GM18520 (cell line): ENCODE results near the gene ADD1.

Experiments
- ATAC-seq: cut with Tn5 transposase; IDR thresholded peaks from one replicate; pipeline ENCODE4 v1.9.1; 2021; ENCODE audit not compliant: unreplicated experiment

Gene ADD1, protein sequence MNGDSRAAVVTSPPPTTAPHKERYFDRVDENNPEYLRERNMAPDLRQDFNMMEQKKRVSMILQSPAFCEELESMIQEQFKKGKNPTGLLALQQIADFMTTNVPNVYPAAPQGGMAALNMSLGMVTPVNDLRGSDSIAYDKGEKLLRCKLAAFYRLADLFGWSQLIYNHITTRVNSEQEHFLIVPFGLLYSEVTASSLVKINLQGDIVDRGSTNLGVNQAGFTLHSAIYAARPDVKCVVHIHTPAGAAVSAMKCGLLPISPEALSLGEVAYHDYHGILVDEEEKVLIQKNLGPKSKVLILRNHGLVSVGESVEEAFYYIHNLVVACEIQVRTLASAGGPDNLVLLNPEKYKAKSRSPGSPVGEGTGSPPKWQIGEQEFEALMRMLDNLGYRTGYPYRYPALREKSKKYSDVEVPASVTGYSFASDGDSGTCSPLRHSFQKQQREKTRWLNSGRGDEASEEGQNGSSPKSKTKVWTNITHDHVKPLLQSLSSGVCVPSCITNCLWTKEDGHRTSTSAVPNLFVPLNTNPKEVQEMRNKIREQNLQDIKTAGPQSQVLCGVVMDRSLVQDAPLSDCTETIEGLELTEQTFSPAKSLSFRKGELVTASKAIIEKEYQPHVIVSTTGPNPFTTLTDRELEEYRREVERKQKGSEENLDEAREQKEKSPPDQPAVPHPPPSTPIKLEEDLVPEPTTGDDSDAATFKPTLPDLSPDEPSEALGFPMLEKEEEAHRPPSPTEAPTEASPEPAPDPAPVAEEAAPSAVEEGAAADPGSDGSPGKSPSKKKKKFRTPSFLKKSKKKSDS

DNA sequence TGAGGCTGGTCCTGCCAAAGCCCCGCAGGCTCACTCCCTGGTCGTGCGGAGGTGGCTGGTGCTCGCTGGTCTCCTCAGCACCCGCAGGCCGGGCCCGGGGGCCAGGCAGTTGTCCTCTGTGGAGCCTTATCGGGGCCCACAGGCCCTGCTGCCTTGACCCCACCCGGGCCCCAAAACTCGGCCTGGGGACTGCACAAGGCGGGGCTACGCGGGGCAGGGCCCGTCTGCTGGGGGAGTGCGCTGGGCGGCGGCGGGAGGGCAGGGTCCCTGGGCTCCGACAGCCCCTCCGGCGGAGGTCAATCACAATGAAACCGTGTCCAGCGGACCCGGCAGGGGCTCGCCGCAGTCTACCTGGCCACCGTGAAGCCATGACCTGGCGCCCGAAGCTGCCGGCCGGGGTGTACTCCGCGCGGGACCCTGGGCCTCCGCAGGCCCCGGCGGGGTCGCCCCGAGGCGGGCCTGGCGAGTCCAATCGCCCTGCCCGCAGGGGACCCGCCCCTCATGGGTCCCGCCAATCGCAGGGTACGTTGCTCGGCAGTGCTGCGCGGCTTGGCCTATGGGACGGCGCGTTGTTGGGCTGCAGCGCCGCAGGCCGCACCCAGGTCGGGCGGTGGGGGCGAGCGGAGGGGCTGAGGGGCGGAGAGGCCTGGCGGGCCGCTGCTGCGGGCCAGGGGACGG is at the start of gene ADD1:
Gene ADD1, plus strand, starts transcription at position 582 of the 678 bp plus-strand sequence. CDS start 32,072 bp downstream, outside the sequence.
- ATAC-seq, result peak; percentile 88

- ATAC-seq, result no peak
Observed at GRCh38 chr4:2794486-2795299, 49.0 kb upstream of the ADD1 start.

DNA sequence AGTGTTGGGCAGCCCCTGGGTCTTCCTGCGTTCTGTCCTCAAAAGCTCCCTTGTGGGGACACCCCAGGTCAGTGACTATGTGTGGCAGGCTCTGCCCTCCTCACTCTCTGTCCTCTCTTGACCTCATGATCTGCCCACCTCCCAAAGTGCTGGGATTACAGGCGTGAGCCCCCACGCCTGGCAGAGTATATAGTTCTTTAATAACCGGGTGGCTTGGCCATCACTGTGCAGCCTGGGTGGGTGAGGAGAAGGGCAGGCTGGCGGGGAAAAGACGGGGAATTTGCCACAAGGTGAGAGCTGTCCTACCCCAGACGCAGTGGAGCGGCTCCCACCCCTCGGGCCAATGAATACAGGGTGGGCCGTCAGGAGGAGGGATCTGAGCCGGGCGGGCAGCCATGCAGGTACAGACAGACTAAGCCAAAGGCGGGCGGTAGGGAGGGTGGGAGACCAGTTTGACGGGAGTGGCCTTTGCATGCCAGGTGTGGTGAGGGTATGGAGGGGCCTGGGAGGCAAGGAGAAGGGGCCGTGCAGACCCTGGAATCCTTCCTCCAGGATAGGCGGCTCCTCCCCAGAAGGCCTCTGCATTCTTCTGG is 48.2 kb upstream of the ADD1 start:
- no peak for ATAC-seq

DNA sequence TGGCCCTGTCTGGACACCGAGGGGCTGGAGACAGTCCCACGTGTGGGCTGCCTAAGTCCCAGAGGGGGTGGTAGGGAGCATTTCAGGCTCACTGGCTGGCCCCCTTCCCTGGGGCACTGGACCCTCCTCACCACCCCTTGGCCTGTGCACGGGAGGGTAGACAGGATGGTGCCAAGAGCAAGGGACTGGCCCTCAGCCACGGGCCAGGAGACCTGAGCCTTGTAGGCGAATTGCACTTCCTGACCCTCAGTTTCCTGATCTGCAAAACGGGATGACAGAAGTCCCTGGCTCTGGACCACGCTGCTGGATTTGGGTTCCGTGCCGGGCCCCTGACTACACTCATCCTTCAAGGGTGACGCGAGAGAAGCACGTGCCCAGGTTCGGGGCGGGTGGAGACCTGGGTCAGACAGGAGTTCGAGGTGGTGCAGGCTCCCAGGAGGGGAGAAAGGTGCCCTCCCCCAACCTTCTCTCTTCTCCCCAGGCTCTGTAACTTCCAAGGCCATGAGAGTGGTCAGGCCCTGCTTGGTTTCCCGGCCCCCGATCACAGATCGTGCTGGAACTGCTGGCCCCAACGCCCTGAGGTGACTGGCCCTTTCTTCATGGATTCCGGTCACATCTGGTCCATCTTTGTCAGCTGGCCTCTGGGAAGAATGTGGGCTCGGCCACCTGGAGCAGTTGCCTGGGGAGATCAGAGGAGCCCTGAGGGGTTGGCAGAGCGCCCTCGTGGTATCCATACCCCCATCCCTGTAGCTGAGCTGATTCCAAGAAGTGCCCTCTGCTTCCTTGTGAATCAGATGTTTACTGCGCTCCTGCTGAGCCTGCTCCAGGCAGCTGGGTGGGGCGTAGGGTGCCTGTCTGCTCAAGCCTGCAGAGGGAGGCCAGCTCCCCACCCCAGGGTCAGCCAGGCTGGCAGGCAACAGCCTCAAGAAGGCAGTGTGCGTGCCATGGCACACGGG is 47.5 kb upstream of the ADD1 start:
- no peak for ATAC-seq

DNA sequence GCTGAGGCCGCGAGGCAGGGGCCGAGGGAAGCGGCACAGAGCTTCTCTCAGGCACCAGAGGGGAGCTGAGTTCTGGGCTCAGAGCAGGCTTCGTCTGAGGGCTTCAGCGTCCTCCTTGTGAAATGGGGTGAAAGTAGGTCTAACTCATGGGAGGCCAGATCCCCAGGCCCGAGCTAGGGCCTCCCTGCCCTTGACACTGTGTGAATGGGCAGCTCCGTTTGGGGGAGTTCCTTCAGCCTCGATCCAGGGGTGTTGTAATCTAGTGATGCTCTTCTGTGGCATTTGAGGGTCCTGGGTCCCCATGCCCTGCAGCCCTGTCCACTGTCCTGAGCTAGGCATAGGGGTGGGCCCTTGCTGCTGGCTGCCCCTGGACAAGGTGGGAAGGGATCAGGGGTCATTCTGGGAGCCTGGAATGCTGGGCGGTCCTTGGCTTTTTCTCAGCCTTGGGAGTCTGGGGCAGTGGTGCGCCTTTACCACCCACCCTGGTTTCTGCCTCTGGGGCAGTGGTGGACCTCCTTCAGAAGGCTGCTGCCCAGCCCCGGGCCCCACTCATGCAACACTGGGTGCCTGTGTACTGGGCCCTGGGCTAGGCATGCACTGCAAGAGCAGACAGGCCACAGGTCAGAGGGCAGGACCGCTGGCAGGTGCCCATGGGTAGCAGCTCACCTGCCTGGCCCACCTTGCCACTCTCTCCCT is 46.6 kb upstream of the ADD1 start:
- ATAC-seq, result no peak

GRCh38 chr4:2797545-2798305 is 45.9 kb upstream of the ADD1 start:
- no peak for ATAC-seq

DNA sequence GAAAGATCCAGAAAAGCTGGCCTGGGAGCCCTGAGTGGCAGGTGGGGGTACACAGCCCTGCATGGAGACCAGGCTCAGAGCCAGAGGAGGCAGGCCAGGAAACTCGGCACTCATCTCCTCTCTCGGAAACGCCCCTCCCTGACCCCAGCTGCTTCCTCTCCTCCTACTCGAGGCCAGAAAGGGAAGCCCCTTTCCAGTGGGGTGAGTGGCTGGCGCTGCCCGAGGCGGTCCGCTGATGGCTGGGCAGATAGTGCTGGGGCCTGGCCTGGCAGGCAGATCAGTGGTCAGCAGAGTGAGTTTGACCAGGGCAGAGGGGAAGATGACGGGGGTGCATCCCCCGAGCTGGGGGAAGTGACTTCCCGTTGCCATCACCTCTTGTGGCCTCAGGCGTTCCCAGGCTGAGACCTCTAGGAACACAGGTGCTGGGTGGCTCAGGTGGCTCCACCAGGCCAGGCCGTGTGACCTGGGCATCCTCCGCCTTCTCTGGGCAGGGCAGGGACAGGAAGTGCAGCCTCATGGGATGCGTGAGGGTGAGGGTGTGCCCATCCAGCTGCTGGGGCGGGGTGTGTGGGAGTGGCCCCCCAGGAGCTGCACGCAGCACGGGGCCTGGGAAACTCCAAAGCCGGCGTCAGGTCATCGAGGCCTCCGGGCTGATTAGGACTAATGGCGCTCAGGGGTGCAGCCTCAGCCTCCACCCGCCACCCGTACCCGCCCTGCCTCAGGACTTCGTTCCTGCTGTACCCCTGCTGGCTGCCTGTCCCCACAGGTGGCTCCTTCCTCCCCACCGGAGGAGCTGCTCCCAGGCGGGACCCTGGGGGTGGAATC is 45.0 kb upstream of the ADD1 start:
- ATAC-seq, result peak; percentile 29

GRCh38 chr4:2799224-2799911 is 44.3 kb upstream of the ADD1 start:
- no peak for ATAC-seq

DNA sequence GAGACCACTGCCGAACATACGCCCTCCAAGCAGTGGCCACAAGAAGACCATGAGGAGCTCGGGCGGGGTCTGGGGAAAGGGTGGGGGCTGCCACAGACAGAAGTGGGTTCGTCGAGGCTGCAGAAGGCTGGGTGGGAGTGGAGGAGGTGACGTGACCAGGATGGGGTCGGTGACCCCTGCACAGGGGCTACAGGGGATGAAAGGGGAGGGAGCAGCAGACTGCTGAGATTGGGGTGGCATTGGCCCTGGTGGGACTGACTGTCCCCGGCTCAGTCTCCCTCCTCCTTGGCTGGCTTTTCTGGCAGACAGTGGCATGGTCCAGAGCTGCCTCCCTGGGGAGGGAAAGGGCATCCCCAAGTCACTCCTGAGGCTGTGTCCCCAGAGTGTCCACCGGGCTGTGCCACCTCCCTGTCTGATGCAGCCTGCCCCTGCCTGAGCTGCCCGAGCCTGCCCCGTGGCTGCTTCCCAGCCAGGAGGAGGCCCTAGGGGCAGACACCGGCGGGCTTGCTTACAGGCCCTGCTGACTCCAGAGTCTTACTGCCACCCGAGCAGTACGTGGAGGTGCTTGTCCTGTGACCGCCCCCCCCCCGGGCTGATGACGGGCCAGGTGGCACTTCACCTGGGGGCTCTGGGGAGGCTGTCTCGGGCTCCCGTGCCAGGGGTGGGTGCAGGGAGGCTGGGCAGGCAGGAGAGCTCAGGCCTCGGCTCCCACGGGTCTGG is 43.5 kb upstream of the ADD1 start:
- no peak for ATAC-seq

GRCh38 chr4:2800691-2801596 is 42.7 kb upstream of the ADD1 start:
- ATAC-seq, result no peak

GRCh38 chr4:2802618-2803531 is 40.8 kb upstream of the ADD1 start:
- ATAC-seq, result no peak

DNA sequence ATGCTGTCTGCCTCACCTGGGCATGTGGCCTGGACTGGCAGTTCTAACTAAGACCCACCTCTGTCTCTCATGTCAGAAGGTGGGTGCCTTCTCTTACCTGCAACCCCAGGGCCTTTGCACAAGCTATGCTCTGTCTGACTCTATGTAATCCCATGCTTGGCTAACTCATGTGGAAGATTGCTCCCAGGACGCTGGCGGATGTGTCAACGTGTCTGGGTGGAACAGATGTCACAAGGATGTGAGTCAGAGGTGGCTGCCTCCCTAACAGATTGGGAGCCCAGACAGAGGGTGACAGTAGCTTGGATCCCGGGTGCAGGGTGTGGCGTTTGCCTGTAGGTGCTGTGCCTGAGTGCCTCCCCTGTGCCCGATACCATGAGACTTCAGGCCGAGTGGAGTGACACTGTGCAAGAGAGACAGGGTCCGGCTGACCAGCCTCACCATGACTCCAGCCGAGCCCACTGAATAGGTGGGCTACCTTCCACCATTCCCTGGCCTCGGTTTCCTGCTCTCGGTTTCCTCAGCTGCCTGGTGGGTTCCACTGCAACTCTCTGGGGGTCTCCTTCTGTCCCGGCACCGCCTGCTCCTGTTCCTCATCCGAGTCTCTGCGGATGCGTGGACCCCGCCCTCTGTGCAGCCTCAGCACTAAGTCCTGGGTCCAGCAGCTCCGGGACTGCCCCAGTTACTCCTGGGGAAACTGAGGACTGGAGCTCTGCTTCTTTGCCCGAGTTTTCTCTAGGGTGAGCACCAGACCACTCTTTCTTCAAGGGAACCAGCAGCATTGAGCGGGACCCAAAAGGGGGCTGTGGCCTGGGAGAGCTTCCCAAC is 39.8 kb upstream of the ADD1 start:
- no peak for ATAC-seq

- ATAC-seq, result no peak
Observed at GRCh38 chr4:2804449-2804972, 39.1 kb upstream of the ADD1 start.
